Measurements from ENCODE around the gene ALX4.

GRCh38 chr11:44345781-44346180 lies 35.8 kb upstream of the ALX4 start:
- TF ChIP-seq, protein P1, sequence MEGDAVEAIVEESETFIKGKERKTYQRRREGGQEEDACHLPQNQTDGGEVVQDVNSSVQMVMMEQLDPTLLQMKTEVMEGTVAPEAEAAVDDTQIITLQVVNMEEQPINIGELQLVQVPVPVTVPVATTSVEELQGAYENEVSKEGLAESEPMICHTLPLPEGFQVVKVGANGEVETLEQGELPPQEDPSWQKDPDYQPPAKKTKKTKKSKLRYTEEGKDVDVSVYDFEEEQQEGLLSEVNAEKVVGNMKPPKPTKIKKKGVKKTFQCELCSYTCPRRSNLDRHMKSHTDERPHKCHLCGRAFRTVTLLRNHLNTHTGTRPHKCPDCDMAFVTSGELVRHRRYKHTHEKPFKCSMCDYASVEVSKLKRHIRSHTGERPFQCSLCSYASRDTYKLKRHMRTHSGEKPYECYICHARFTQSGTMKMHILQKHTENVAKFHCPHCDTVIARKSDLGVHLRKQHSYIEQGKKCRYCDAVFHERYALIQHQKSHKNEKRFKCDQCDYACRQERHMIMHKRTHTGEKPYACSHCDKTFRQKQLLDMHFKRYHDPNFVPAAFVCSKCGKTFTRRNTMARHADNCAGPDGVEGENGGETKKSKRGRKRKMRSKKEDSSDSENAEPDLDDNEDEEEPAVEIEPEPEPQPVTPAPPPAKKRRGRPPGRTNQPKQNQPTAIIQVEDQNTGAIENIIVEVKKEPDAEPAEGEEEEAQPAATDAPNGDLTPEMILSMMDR (conservative IDR thresholded peaks at IDR 0.05; ENCODE audit: low read depth in 2 of 2): no peak
- no peak for TF ChIP-seq EZH2phosphoT487 (IDR thresholded peaks at IDR 0.05; ENCODE audit: unreplicated experiment)

All from GM23338 (cell line).